Measurements from ENCODE around the gene WDR72. TPM values are rescaled to one million over a fixed set of nuclear protein-coding genes. Genes with fewer than 3 reads are reported as not detected.

WDR72 gene
- total RNA-seq, 1 donor from 2014 or later, result 1.1 TPM

DNA sequence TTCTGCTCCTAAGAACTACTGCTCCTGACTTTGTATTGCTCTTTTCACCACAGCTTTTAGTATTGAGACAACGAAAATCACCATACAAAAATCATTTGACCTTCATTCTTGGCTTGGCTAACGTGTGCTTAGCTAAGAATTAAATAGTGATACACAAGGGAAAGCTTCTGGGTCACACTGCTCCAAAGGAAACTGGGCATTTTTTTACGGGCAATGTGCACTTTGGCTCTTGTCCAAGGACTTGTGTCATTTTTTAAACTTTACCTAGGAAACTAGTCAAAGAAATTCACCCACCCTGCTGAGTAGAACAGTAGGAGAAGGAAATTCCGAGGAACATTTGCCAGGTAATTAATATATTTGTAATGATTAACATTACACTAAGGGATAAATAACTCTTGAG lies 19.8 kb downstream of the WDR72 start:
- H3K36me3 Mint-ChIP-seq (ENCODE audit: unreplicated experiment), result no peaks in the 10 kb centered on the region
- no peaks in the 10 kb centered on the region for H3K4me1 Mint-ChIP-seq (ENCODE audit: low read depth, unreplicated experiment)
- no peak for DNase-seq
- no peak overlapping the region for H3K27ac Mint-ChIP-seq (ENCODE audit: unreplicated experiment)
- H3K27me3 Mint-ChIP-seq (ENCODE audit: unreplicated experiment), result no peaks in the 10 kb centered on the region
- no peaks in the 10 kb centered on the region for H3K9me3 Mint-ChIP-seq (ENCODE audit: unreplicated experiment)
- H3K4me3 Mint-ChIP-seq (ENCODE audit: unreplicated experiment), result no peak overlapping the region
- TF ChIP-seq, protein P1, sequence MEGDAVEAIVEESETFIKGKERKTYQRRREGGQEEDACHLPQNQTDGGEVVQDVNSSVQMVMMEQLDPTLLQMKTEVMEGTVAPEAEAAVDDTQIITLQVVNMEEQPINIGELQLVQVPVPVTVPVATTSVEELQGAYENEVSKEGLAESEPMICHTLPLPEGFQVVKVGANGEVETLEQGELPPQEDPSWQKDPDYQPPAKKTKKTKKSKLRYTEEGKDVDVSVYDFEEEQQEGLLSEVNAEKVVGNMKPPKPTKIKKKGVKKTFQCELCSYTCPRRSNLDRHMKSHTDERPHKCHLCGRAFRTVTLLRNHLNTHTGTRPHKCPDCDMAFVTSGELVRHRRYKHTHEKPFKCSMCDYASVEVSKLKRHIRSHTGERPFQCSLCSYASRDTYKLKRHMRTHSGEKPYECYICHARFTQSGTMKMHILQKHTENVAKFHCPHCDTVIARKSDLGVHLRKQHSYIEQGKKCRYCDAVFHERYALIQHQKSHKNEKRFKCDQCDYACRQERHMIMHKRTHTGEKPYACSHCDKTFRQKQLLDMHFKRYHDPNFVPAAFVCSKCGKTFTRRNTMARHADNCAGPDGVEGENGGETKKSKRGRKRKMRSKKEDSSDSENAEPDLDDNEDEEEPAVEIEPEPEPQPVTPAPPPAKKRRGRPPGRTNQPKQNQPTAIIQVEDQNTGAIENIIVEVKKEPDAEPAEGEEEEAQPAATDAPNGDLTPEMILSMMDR (IDR thresholded peaks at IDR 0.05; ENCODE audit: partially characterized antibody, unreplicated experiment), result no peak

DNA sequence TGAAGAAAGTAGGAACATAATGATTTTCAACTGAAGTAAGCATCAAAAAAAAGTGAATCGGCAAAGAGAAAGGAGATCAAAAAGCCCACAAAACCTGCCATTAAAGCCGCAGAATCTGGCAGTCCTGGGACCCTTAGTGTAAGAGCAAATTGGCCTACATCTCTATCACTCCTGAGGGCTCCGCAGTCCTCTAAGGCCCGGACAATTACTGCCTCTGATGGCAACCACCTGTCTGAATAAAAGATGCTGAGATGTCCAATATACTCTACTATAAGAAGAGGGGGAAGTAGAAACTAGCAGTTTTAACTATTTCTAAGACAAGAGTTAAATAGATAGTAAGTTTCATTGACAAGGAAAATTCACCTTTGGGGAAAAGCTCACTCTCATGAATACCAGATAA lies 20.3 kb downstream of the WDR72 start:
- TF ChIP-seq, protein P1 (IDR thresholded peaks at IDR 0.05; ENCODE audit: partially characterized antibody, unreplicated experiment), result no peak
- no peak overlapping the region for H3K27ac Mint-ChIP-seq (ENCODE audit: unreplicated experiment)
- no peaks in the 10 kb centered on the region for H3K36me3 Mint-ChIP-seq (ENCODE audit: unreplicated experiment)
- no peak for DNase-seq
- no peaks in the 10 kb centered on the region for H3K4me1 Mint-ChIP-seq (ENCODE audit: low read depth, unreplicated experiment)
- H3K27me3 Mint-ChIP-seq (ENCODE audit: unreplicated experiment), result no peaks in the 10 kb centered on the region
- H3K9me3 Mint-ChIP-seq (ENCODE audit: unreplicated experiment), result no peaks in the 10 kb centered on the region
- no peak overlapping the region for H3K4me3 Mint-ChIP-seq (ENCODE audit: unreplicated experiment)

DNA sequence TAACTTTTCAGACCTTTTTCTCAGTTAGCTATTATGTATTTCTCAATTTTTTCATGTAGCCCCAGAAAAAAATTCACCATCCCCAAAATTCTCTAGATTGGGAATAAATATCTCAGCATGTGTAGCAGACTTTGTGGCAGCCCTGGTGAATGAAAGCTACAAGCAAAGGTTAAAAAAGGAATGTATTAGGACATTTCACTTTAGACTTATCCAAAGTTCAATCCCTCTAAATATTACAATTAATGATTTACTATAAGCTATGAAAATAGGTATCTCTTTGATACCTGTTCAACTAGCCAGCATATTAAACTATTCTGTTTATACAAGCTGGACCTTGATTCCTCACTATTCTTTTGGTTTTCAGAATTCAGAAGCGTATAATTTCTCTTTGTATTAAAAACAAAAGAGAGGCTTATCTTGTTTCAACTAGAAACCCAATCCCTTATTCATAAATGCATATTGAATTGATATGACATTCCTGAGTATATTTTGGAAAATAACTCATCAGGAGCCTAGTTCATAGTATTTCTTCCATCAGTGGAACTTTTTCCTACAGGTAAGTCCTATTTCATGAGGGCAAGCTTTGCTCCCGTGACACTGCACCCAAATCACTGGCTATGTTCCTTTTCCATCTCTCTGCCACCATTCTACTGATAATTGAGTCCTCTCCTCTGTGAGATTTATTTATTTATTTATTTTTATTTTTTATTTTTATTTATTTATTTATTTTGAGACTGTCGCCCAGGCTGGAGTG lies 38.0 kb downstream of the WDR72 start:
- no peak for DNase-seq
- Mint-ChIP-seq H3K36me3 (ENCODE audit: unreplicated experiment) (no peaks in the 10 kb centered on the region), H3K4me1 (ENCODE audit: low read depth, unreplicated experiment) (peaks cover 4% of the 10 kb centered on the region), H3K9me3 (ENCODE audit: unreplicated experiment) (peaks cover 2% of the 10 kb centered on the region), H3K27me3 (ENCODE audit: unreplicated experiment) (no peaks in the 10 kb centered on the region), H3K27ac (ENCODE audit: unreplicated experiment) (no peak overlapping the region), H3K4me3 (ENCODE audit: unreplicated experiment) (no peak overlapping the region)
- TF ChIP-seq, protein P1 (IDR thresholded peaks at IDR 0.05; ENCODE audit: partially characterized antibody, unreplicated experiment), result no peak

DNA sequence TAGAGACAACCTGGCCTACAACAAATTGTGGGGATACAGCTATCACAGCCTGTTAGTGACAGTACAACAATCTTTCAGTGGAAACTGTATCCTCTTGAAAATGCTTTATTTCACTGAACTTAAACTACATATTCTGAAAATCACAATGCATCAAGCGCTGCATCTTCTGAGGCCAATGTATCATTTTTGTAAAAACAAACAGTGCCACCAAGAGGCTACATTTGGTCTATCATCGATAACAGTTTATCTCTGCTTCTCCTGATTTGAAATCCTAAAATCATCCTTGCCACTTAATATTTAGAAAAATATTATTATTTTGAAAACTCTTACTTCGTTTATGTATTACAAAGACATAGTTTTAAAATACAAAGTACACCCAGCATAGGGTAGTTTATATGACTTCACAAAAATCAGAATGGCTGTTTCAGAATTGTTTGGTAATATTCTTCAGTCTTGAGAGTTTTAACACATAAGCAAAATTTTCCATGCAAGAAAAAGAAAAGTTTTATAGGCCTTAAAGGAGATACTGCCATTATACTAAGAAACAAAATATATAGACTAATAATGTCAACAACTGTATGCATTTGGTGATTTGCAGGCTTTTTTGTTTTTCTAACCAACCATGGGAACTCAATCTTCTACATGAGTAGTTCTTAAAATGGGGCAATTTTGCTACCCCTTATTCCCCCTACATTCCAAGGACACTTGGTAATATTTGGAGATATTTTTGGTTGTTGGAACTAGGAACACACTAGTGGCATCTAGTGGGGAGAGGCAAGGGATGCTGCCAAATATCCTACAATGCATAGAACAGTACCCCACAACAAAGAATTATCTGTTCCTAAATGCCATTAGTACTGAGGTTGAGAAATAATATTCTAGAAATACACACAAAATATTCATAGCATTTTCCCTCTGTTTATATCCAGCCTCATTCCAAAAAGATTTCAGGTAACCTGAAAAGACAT lies 42.3 kb downstream of the WDR72 start:
- peaks cover 5% of the 10 kb centered on the region for H3K4me1 Mint-ChIP-seq (ENCODE audit: low read depth, unreplicated experiment)
- H3K36me3 Mint-ChIP-seq (ENCODE audit: unreplicated experiment), result no peaks in the 10 kb centered on the region
- no peak for DNase-seq
- H3K4me3 Mint-ChIP-seq (ENCODE audit: unreplicated experiment), result no peak overlapping the region
- TF ChIP-seq, protein P1 (IDR thresholded peaks at IDR 0.05; ENCODE audit: partially characterized antibody, unreplicated experiment), result peak; percentile 44
- H3K27ac Mint-ChIP-seq (ENCODE audit: unreplicated experiment), result no peak overlapping the region
- H3K27me3 Mint-ChIP-seq (ENCODE audit: unreplicated experiment), result no peaks in the 10 kb centered on the region
- peaks cover 2% of the 10 kb centered on the region for H3K9me3 Mint-ChIP-seq (ENCODE audit: unreplicated experiment)
